Lower leg skin (tissue), 4 donors: Measurements from ENCODE around the gene TP53BP2. TPM values are rescaled to one million over a fixed set of nuclear protein-coding genes. Genes with fewer than 3 reads are reported as not detected.
"Not testable (repeated sequence)": the region's sequence is repeated elsewhere in the genome, so short reads cannot be mapped to it uniquely, and the experiment has no call there.

ENCODE experiments used
- DNase-seq, 2 donors: peaks; one replicate each; pipeline ENCODE4 v3.0.0-alpha.2; 2019; ENCODE audit warnings: low spot score in 2 of 2
- H3K4me3 ChIP-seq: fragments of 200-600 bp; sonication (generic); 2 replicates; pipeline ENCODE4 v1.5.1; 2017; ENCODE audit warnings: mild to moderate bottlenecking, low read depth; ENCODE audit not compliant: poor library complexity, severe bottlenecking
- POLR2A ChIP-seq, 2 donors: fragments of 450-650 bp; IDR thresholded peaks; one replicate each; pipeline ENCODE4 v1.6.1; 2016 to 2017; ENCODE audit warnings: antibody characterized with exemption in 2 of 2, mild to moderate bottlenecking in 1 of 2, moderate library complexity in 1 of 2
- WGBS, 2 donors: methylation state at CpG; one replicate each; pipeline ENCODE4 v1.1.5; 2018; 5-methylcytosine and 5-hydroxymethylcytosine counted together
- intact Hi-C: fragments of 100-400 bp; cut with DNase I; formaldehyde crosslinking; loops from one replicate; pipeline ENCODE4 v1.15.0; 2023; ENCODE audit warnings: low total_unique reads
- total RNA-seq, 4 donors: library from RNA; depleted of rRNA; stranded (reverse); fragments of >200 nt; gene quantifications; one replicate each; pipeline ENCODE4 v1.1.0, GENCODE V29; 2016
- TF ChIP-seq, protein P1 (sequence below), 3 donors: fragments of 450-650 bp; IDR thresholded peaks; one replicate each; pipeline ENCODE4 v1.5.1; 2016; ENCODE audit warnings: antibody characterized with exemption in 3 of 3, mild to moderate bottlenecking in 3 of 3, moderate library complexity in 2 of 3

The TP53BP2 gene
- total RNA-seq, 4 donors from 2014 or later, result 32.2 to 49.9 (median 36.6) TPM

DNA sequence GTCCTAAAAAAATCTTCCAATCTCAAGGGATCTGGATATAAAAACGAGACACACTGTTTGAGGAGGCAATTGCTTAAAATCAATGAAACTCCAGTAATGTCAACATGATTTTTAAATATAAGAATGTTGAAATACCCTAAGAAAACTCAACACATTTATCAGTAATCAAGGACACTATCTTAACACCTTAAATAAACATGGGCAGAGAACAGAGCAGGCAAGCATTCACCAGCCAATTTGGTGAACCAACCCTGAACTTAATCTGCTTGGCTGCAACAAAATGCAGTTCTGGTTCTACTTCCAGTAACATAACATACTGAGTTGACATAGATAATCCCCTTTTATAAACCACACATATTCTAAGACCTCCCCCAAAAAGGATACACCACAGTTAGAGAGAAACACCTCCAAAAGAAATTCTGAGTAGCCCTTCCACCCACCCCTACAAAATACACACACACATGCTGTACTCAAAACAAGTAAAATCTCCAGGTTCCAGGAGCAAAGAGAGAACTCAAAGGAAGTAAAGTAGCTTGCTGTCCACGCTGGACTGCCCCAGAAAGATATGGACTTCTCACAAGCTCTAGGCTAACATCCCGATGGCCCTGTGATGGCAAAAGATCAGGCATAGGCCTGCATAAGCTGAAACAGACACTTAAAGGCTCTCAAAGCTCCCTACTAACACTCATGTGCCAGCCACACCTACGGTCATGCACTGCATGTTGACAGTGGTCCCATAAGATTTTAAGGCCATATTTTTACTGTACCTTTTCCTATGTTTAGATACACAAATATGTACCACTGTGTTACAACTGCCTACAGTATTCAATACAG is 30.5 kb downstream of the TP53BP2 start:
- no peak for TF ChIP-seq POLR2A (IDR thresholded peaks at IDR 0.05)
- TF ChIP-seq, protein P1, sequence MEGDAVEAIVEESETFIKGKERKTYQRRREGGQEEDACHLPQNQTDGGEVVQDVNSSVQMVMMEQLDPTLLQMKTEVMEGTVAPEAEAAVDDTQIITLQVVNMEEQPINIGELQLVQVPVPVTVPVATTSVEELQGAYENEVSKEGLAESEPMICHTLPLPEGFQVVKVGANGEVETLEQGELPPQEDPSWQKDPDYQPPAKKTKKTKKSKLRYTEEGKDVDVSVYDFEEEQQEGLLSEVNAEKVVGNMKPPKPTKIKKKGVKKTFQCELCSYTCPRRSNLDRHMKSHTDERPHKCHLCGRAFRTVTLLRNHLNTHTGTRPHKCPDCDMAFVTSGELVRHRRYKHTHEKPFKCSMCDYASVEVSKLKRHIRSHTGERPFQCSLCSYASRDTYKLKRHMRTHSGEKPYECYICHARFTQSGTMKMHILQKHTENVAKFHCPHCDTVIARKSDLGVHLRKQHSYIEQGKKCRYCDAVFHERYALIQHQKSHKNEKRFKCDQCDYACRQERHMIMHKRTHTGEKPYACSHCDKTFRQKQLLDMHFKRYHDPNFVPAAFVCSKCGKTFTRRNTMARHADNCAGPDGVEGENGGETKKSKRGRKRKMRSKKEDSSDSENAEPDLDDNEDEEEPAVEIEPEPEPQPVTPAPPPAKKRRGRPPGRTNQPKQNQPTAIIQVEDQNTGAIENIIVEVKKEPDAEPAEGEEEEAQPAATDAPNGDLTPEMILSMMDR (IDR thresholded peaks at IDR 0.05), result no peak
- DNase-seq, result no peak
- WGBS, 2 donors, result 85 to 87% methylated on average over 4 of the region's 4 CpGs
- no peak overlapping the region for H3K4me3 ChIP-seq
- intact Hi-C loops, result no loop called here

DNA sequence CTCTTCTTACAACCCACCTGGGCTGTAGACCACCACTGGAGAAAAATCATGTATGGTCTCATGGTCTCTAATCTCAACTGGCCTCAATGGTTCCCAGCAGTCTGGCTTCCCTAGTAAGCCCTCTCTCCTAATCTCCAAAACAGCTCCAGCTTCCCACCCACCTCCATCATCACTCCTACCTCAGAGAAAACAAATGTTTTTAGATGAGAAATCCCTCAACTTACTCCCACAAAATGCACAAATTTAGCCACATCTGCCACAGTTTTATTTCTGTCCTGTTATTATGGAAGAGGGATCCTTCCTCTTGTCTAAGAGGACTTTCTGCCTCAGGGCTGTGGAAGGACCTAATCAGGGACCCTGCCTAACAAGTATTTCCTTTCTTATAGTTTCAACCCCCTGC is 32.1 kb downstream of the TP53BP2 start:
- DNase-seq, result no peak
- H3K4me3 ChIP-seq, result no peak overlapping the region
- TF ChIP-seq, protein P1 (IDR thresholded peaks at IDR 0.05), result no peak
- TF ChIP-seq POLR2A (IDR thresholded peaks at IDR 0.05), result no peak
- intact Hi-C loops, result no loop called here

DNA sequence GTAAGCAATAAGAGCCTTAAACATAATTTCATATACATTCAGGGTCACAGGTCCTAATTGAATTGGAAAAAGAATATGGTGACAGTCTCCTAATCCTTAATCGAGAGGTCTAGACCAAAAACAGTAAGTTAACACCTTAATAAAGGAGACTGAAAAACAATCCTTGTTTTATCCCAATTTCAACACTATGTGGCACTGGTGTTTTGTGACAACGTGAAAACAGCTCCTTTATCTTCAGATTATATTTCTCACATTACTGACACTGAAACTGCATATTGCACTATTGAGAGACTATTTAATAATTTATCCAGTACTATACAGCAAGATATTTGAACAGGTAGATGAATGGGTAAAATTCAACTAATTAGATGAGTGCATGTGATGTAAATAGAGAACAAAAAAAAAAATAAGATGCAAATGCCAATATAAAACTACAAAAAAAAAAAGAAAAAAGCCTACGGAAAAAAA is 34.1 kb downstream of the TP53BP2 start:
- whole genome bisulfite sequencing, 2 donors, result 43 to 49% methylated on average over 3 of the region's 3 CpGs
- TF ChIP-seq POLR2A (IDR thresholded peaks at IDR 0.05), result no peak
- TF ChIP-seq, protein P1 (IDR thresholded peaks at IDR 0.05), result no peak
- no peak overlapping the region for H3K4me3 ChIP-seq
- DNase-seq, result no peak
- intact Hi-C loops, result no loop called here

DNA sequence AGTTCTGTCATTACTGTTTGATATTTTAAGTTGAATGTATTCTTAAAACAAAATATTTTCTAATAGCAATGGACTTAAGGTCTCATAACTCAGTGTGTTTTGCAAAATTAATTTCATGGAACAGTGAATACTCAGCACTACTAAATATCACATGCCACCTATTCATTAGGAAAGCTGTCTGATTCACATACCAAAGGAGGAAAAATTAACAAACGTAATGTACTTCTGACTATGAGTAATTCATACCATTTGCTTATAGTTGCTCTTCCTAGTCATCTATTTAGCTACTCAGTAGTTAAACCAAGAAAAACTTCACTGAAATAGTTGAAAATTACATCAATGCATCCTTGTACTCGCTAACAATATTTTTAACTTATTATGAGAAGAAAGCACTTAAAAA is 35.2 kb downstream of the TP53BP2 start:
- no peak for DNase-seq
- H3K4me3 ChIP-seq, result no peak overlapping the region
- no peak for TF ChIP-seq POLR2A (IDR thresholded peaks at IDR 0.05)
- TF ChIP-seq, protein P1 (IDR thresholded peaks at IDR 0.05), result no peak
- 82% methylated on average over 2 of the region's 2 CpGs for WGBS, 2 donors
- intact Hi-C loops, result no loop called here

DNA sequence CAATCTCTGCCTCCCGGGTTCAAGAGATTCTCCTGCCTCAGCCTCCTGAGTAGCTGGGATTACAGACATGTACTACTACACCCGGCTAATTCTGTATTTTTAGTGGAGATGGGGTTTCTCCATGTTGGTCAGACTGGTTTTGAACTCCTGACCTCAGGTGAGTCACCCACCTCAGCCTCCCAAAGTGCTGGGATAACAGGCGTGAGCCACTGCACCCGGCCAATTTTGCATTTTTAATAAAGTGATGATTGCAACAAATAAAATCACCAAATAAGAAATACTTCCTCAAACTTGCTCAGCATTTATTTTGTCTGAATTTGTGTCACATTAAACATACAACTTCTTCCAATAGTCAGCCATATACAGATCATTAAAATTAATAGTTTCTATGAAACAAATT is 35.8 kb downstream of the TP53BP2 start:
- intact Hi-C loops, H3K4me3 ChIP-seq, DNase-seq: not testable (repeated sequence)
- 83 to 84% methylated on average over 4 of the region's 4 CpGs for WGBS, 2 donors

DNA sequence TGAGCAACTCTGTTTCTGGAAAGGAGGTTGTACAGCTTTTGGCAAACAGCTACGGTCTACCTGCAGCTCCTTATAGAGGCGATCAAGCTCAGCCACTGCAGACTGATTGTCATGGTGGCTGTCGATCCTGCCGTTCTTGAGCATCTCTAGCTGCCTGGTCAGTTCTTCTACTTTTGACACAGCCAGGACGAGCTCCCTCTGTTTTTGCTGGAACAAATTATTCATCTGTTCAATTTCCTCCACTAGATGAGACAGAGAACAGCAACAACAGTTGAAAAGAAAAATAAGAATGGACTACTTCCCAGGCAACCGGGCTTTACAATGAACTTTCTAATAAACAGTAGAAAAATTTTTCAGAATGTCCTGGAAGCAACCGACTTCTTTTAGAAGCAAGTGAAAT is 42.5 kb downstream of the TP53BP2 start:
- no peak overlapping the region for H3K4me3 ChIP-seq
- no peak for DNase-seq
- TF ChIP-seq, protein P1 (IDR thresholded peaks at IDR 0.05), result no peak
- TF ChIP-seq POLR2A (IDR thresholded peaks at IDR 0.05), result no peak
- intact Hi-C loops, result no loop called here
- 92 to 95% methylated on average over 7 of the region's 7 CpGs for WGBS, 2 donors
